SU-DHL-6 (cell line): Measurements from ENCODE around the gene KLRC4.
"Not testable (repeated sequence)": the region's sequence is repeated elsewhere in the genome, so short reads cannot be mapped to it uniquely, and the experiment has no call there.

Source experiments
- H2AFZ ChIP-seq: fragments of 200-600 bp; sonication (generic); 2 replicates; pipeline ENCODE4 v1.6.1; 2014; ENCODE audit warnings: low read depth, mild to moderate bottlenecking, moderate library complexity, mixed read lengths, antibody characterized with exemption, low read length; ENCODE audit not compliant: severe bottlenecking
- H3F3A ChIP-seq: fragments of 200-600 bp; shearing (Covaris generic); 2 replicates; pipeline ENCODE4 v1.6.0; 2016; ENCODE audit warnings: antibody characterized with exemption, mild to moderate bottlenecking; ENCODE audit not compliant: insufficient read depth
- H3K27ac ChIP-seq: fragments of 200-600 bp; sonication (generic); 2 replicates; pipeline ENCODE4 v1.5.1; 2016; ENCODE audit warnings: low read depth, mild to moderate bottlenecking, low read length, moderate library complexity, mixed read lengths
- H3K27me3 ChIP-seq: fragments of 200-600 bp; sonication (generic), shearing (Covaris generic); 2 replicates; pipeline ENCODE4 v1.6.0; 2014; ENCODE audit warnings: mild to moderate bottlenecking, low read length
- H3K36me3 ChIP-seq: fragments of 200-600 bp; sonication (generic); 2 replicates; pipeline ENCODE4 v1.6.1; 2014; ENCODE audit warnings: mild to moderate bottlenecking, low read length, mixed read lengths
- H3K4me2 ChIP-seq: fragments of 300-600, 200-600 bp; shearing (Covaris generic), sonication (generic); 2 replicates; pipeline ENCODE4 v1.6.0; 2014; ENCODE audit warnings: low read length, low read depth, mild to moderate bottlenecking; ENCODE audit not compliant: poor library complexity, severe bottlenecking
- H3K4me3 ChIP-seq: fragments of 200-600 bp; sonication (generic); 2 replicates; pipeline ENCODE4 v1.5.1; 2014; ENCODE audit warnings: antibody characterized with exemption, low read length, mild to moderate bottlenecking, mixed read lengths; ENCODE audit not compliant: insufficient read depth, poor library complexity, severe bottlenecking
- H3K79me2 ChIP-seq: fragments of 200-600 bp; sonication (generic); 2 replicates; pipeline ENCODE4 v1.6.1; 2014; ENCODE audit warnings: mild to moderate bottlenecking, low read length, moderate library complexity; ENCODE audit not compliant: insufficient read depth
- H3K9ac ChIP-seq: fragments of 200-600 bp; sonication (generic); 2 replicates; pipeline ENCODE4 v1.7.0; 2014; ENCODE audit warnings: mild to moderate bottlenecking, low read length
- H3K9me2 ChIP-seq: fragments of 200-600 bp; sonication (generic); replicated peaks from 2 replicates; pipeline ENCODE4 v1.6.1; 2014; ENCODE audit warnings: low read length; ENCODE audit not compliant: insufficient read depth
- H3K9me3 ChIP-seq: fragments of 200-600 bp; sonication (generic); 2 replicates; pipeline ENCODE4 v1.6.1; 2014; ENCODE audit warnings: low read length, mixed read lengths; ENCODE audit not compliant: insufficient read depth
- H4K20me1 ChIP-seq: fragments of 200-600 bp; sonication (generic); 2 replicates; pipeline ENCODE4 v1.6.1; 2014; ENCODE audit warnings: low read depth, mild to moderate bottlenecking, antibody characterized with exemption, low read length, moderate library complexity, mixed read lengths
- EZH2phosphoT487 ChIP-seq: fragments of 200-600 bp; sonication (generic), shearing (Covaris generic); conservative IDR thresholded peaks from 2 replicates; pipeline ENCODE4 v1.6.1; 2018; ENCODE audit warnings: mild to moderate bottlenecking, antibody characterized with exemption, low read length, moderate library complexity, mixed read lengths
- TF ChIP-seq, protein P1 (sequence below): fragments of 200-600 bp; sonication (generic); IDR thresholded peaks from one replicate; pipeline ENCODE4 v1.5.1; 2017; ENCODE audit warnings: antibody characterized with exemption, mild to moderate bottlenecking, low read length, moderate library complexity; ENCODE audit not compliant: insufficient read depth, poor library complexity, severe bottlenecking

The KLRC4 gene

DNA sequence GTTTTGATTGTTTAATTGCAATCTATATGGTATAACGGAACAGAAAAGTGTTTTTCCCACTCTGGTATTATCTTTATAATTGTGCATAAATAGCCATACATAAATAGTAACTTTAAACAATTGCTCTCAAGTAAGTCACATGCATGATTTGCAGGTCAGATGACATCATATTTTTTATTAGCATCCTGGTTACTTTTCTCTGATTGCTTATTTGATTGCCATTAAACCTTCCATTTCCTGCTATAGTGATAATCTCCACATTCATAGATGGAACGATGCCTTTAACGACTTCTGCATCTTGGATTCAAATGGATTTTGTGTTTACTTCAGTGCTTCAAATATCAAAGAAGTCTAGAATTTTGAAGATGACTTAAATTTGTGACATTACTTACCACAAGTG, 16.3 kb downstream of the KLRC4 start:
- Histone ChIP-seq H4K20me1 (no peaks in the 10 kb centered on the region), H3K9ac (no peak overlapping the region), H3F3A (no peaks in the 10 kb centered on the region), H3K9me2 (no peaks in the 10 kb centered on the region), H3K4me3 (no peak overlapping the region), H3K27ac (no peak overlapping the region), H3K79me2 (no peaks in the 10 kb centered on the region), H3K36me3 (no peaks in the 10 kb centered on the region), H3K9me3 (no peaks in the 10 kb centered on the region), H2AFZ (no peak overlapping the region), H3K27me3 (no peaks in the 10 kb centered on the region), H3K4me2 (no peak overlapping the region)
- no peak for TF ChIP-seq EZH2phosphoT487
- TF ChIP-seq, protein P1, sequence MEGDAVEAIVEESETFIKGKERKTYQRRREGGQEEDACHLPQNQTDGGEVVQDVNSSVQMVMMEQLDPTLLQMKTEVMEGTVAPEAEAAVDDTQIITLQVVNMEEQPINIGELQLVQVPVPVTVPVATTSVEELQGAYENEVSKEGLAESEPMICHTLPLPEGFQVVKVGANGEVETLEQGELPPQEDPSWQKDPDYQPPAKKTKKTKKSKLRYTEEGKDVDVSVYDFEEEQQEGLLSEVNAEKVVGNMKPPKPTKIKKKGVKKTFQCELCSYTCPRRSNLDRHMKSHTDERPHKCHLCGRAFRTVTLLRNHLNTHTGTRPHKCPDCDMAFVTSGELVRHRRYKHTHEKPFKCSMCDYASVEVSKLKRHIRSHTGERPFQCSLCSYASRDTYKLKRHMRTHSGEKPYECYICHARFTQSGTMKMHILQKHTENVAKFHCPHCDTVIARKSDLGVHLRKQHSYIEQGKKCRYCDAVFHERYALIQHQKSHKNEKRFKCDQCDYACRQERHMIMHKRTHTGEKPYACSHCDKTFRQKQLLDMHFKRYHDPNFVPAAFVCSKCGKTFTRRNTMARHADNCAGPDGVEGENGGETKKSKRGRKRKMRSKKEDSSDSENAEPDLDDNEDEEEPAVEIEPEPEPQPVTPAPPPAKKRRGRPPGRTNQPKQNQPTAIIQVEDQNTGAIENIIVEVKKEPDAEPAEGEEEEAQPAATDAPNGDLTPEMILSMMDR = no peak

DNA sequence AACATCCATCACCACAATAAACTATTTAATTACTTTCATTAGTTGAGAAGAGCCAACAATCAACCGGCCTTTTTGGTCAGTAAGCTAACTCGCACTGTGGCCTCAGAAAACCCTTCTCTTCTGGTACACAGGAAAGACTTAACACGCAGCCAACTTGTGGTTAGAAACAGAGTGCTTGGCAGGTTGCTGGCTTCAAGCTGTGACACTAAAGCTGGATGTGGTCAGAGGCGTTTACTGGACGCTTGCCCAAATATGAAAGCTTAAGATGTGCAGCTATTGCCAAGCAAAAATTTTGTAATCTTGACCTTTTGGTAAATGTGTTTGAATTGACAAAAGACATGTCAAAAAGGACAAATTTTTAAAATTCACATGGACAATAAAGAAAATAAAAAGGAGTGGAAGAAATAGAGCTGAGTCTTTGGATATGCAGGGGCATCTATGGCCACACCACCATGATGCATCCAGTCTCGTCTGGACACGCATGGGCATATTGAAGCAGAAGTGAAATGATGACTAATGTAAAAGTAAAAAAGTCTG, 17.1 kb downstream of the KLRC4 start:
- H3K9ac ChIP-seq = no peak overlapping the region
- no peaks in the 10 kb centered on the region for H3K9me3 ChIP-seq
- no peak for TF ChIP-seq EZH2phosphoT487
- TF ChIP-seq, protein P1 = no peak
- H3K36me3 ChIP-seq = no peaks in the 10 kb centered on the region
- no peaks in the 10 kb centered on the region for H3K9me2 ChIP-seq
- H3K27me3 ChIP-seq = no peaks in the 10 kb centered on the region
- H4K20me1 ChIP-seq = no peaks in the 10 kb centered on the region
- H2AFZ ChIP-seq = no peak overlapping the region
- H3F3A ChIP-seq = no peaks in the 10 kb centered on the region
- no peak overlapping the region for H3K4me3 ChIP-seq
- no peak overlapping the region for H3K4me2 ChIP-seq
- H3K27ac ChIP-seq = no peak overlapping the region
- H3K79me2 ChIP-seq = no peaks in the 10 kb centered on the region

DNA sequence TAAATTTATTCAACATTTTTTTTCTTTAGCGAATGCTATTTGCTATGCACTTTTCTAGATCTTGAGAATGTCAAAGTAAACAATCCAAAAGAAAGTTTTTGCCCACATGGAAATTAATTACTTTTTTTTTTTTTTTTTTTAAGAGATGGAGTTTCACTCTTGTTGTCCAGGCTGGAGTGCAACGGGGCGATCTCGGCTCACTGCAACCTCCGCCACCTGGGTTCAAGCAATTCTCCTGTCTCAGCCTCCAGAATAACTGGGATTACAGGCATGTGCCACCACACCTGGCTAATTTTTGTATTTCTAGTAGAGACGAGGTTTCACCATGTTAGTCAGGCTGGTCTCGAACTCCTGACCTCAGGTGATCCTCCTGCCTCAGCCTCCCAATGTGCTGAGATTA, 18.6 kb downstream of the KLRC4 start:
- H3K4me2 ChIP-seq, H3K27me3 ChIP-seq: not testable (repeated sequence)

DNA sequence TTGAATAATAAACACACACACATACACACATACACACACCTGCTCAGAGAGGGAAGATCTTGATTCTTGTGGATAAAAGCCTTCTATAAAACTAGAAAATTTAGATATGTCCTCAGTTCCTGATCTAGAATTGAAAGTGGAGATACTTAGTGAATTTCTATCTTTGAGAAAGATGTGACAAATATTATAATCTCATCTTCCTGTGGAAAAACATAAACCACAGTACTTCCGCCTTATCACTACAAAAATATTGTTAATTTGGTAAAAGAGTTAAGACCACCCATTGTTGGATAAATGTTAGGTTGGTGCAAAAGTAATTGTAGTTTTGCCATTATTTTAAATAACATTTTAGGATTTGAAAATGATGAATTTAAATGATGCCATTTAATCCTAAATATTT, 19.7 kb downstream of the KLRC4 start, which contains the start of gene KLRK1:
Gene KLRK1 (minus strand): TSS at position 138 of the 400 bp plus-strand sequence. CDS start 1,231 bp downstream, outside the sequence.
- H3K9me3 ChIP-seq = no peaks in the 10 kb centered on the region
- no peaks in the 10 kb centered on the region for H3K27me3 ChIP-seq
- H3K4me3 ChIP-seq = no peak within 1 kb of the TSS
- H3K79me2 ChIP-seq = no peaks in the 10 kb centered on the region
- no peak within 1 kb of the TSS for H2AFZ ChIP-seq
- H3K9me2 ChIP-seq = no peaks in the 10 kb centered on the region
- H3K36me3 ChIP-seq = no peaks in the 10 kb centered on the region
- H3F3A ChIP-seq = no peaks in the 10 kb centered on the region
- H3K9ac ChIP-seq = no peak within 1 kb of the TSS
- H4K20me1 ChIP-seq = no peaks in the 10 kb centered on the region
- TF ChIP-seq, protein P1 = no peak
- no peak for TF ChIP-seq EZH2phosphoT487
- no peak within 1 kb of the TSS for H3K4me2 ChIP-seq
- no peak within 1 kb of the TSS for H3K27ac ChIP-seq

More for the DNA sequence above, 18.6 kb downstream of the KLRC4 start:
- H3K9ac ChIP-seq, H2AFZ ChIP-seq, H4K20me1 ChIP-seq, H3K27ac ChIP-seq, H3K4me3 ChIP-seq, H3K9me2 ChIP-seq, H3K79me2 ChIP-seq, H3F3A ChIP-seq, H3K9me3 ChIP-seq, H3K36me3 ChIP-seq: not testable (repeated sequence)
